Measurements from ENCODE around the gene PAK4. TPM values are rescaled to one million over a fixed set of nuclear protein-coding genes. Genes with fewer than 3 reads are reported as not detected.
A peak's percentile ranks its signal among the peaks of the same experiment; 100 is the strongest.

Gene PAK4
- total and polyA plus RNA-seq, 12 donors = 7.2 to 61.0 (median 23.8) TPM

GRCh38 chr19:39197808-39198207 lies 72.2 kb downstream of the PAK4 start:
- 40 to 70% (median 57%) methylated on average over 3 to 5 of the region's 5 CpGs for WGBS, 4 donors
- intact Hi-C loops (cut with DNase I) = no loop called here
- Histone ChIP-seq H3K4me1 (replicated peaks in 1 of 2) (no peaks in the 10 kb centered on the region), H3K36me3 (replicated peaks in 1 of 2) (no peaks in the 10 kb centered on the region), H3K27ac (no peak overlapping the region), H3K9me3 (replicated peaks in 1 of 3) (no peaks in the 10 kb centered on the region), H3K4me3 (no peak overlapping the region), H3K27me3 (peaks cover 30% of the 10 kb centered on the region)
- no peak for DNase-seq
- TF ChIP-seq CTCF (IDR thresholded peaks at IDR 0.05) (no peak), POLR2A (IDR thresholded peaks at IDR 0.05) (no peak)

- Histone ChIP-seq H3K27ac (no peak overlapping the region), H3K4me3 (no peak overlapping the region), H3K9me3 (replicated peaks in 1 of 3) (no peaks in the 10 kb centered on the region), H3K4me1 (replicated peaks in 1 of 2) (no peaks in the 10 kb centered on the region), H3K27me3 (peaks cover 32% of the 10 kb centered on the region), H3K36me3 (replicated peaks in 1 of 2) (no peaks in the 10 kb centered on the region)
- WGBS, 4 donors = 0 to 44% (median 27%) methylated on average over 3 to 11 of the region's 11 CpGs
- intact Hi-C loops (cut with DNase I) = no loop called here
- peak; percentile 69 to 88 (median 80) for DNase-seq
- TF ChIP-seq CTCF (IDR thresholded peaks at IDR 0.05) (no peak), POLR2A (IDR thresholded peaks at IDR 0.05) (no peak)
Measured at GRCh38 chr19:39199025-39199424, 73.4 kb downstream of the PAK4 start.

- no peak overlapping the region for H3K27ac ChIP-seq
- no peaks in the 10 kb centered on the region for H3K36me3 ChIP-seq (replicated peaks in 1 of 2)
- H3K27me3 ChIP-seq = peaks cover 30% of the 10 kb centered on the region
- H3K4me1 ChIP-seq (replicated peaks in 1 of 2) = no peaks in the 10 kb centered on the region
- intact Hi-C loops (cut with DNase I) = loop anchor here in 1 of 2 donors (10.0 kb wide), 1 partner anchor 125 kb away; the partner anchor contains the start of gene LRFN1
- TF ChIP-seq CTCF (IDR thresholded peaks at IDR 0.05) = no peak
- H3K9me3 ChIP-seq (replicated peaks in 1 of 3) = no peaks in the 10 kb centered on the region
- no peak overlapping the region for H3K4me3 ChIP-seq
- WGBS, 4 donors = 61 to 80% (median 74%) methylated on average over 18 to 32 of the region's 32 CpGs
- peak in 1 of 7 donors; percentile 22 for DNase-seq
Measured at GRCh38 chr19:39200066-39200802, 74.6 kb downstream of the PAK4 start.

- peaks cover 30% of the 10 kb centered on the region for H3K27me3 ChIP-seq
- H3K9me3 ChIP-seq (replicated peaks in 1 of 3) = no peaks in the 10 kb centered on the region
- no peak for DNase-seq
- intact Hi-C loops (cut with DNase I) = loop anchor here in 1 of 2 donors (10.0 kb wide), 1 partner anchor 124 kb away; the partner anchor contains the start of gene LRFN1
- no peak overlapping the region for H3K4me3 ChIP-seq
- H3K27ac ChIP-seq = no peak overlapping the region
- no peak for TF ChIP-seq POLR2A (IDR thresholded peaks at IDR 0.05)
- no peak for TF ChIP-seq CTCF (IDR thresholded peaks at IDR 0.05)
- H3K36me3 ChIP-seq (replicated peaks in 1 of 2) = no peaks in the 10 kb centered on the region
- H3K4me1 ChIP-seq (replicated peaks in 1 of 2) = no peaks in the 10 kb centered on the region
- WGBS, 4 donors = 79 to 93% (median 86%) methylated on average over 3 of the region's 3 CpGs
Measured at GRCh38 chr19:39200803-39201115, 75.2 kb downstream of the PAK4 start.
